HG02973 (cell line): ENCODE results near the gene UQCRC1.

ENCODE experiments used
- ATAC-seq: cut with Tn5 transposase; IDR thresholded peaks from one replicate; pipeline ENCODE4 v1.9.1; 2021; ENCODE audit warnings: moderate library complexity; ENCODE audit not compliant: unreplicated experiment

The UQCRC1 gene

GRCh38 chr3:48609088-48610005 lies at the start of gene UQCRC1:
TSS of gene UQCRC1 (minus strand) at chr3:48609646. CDS start at chr3:48609620, 26 bp downstream.
- ATAC-seq, result peak; percentile 89

- ATAC-seq, result no peak
These were observed 47.4 kb upstream of the UQCRC1 start for GRCh38 chr3:48656841-48657281.

- peak; percentile 39 for ATAC-seq
These were observed 46.8 kb upstream of the UQCRC1 start for GRCh38 chr3:48656061-48656840.

GRCh38 chr3:48655606-48656005 lies 46.2 kb upstream of the UQCRC1 start:
- ATAC-seq, result no peak

- ATAC-seq, result no peak
These were observed 45.6 kb upstream of the UQCRC1 start for GRCh38 chr3:48655063-48655462.

GRCh38 chr3:48652923-48653715 lies 43.7 kb upstream of the UQCRC1 start:
- ATAC-seq, result no peak

GRCh38 chr3:48651771-48652170 lies 42.3 kb upstream of the UQCRC1 start:
- no peak for ATAC-seq

- ATAC-seq, result no peak
These were observed 41.3 kb upstream of the UQCRC1 start for GRCh38 chr3:48650723-48651122.

GRCh38 chr3:48648188-48648850 lies 38.9 kb upstream of the UQCRC1 start:
- no peak for ATAC-seq

- no peak for ATAC-seq
These were observed 38.3 kb upstream of the UQCRC1 start for GRCh38 chr3:48647714-48648113.

- ATAC-seq, result no peak
These were observed 35.7 kb upstream of the UQCRC1 start for GRCh38 chr3:48644898-48645760.

GRCh38 chr3:48642605-48643004 lies 33.2 kb upstream of the UQCRC1 start:
- no peak for ATAC-seq

GRCh38 chr3:48641396-48641795 lies 31.9 kb upstream of the UQCRC1 start:
- ATAC-seq, result no peak

GRCh38 chr3:48639944-48640606 lies 30.6 kb upstream of the UQCRC1 start:
- ATAC-seq, result no peak

- ATAC-seq, result no peak
These were observed 27.9 kb upstream of the UQCRC1 start for GRCh38 chr3:48637305-48637704.

- ATAC-seq, result no peak
These were observed 26.8 kb upstream of the UQCRC1 start for GRCh38 chr3:48636149-48636655.

GRCh38 chr3:48635222-48636021 lies 26.0 kb upstream of the UQCRC1 start, which contains the start of gene SLC26A6:
TSS of gene SLC26A6 (minus strand) at chr3:48635461. CDS start at chr3:48635393, 68 bp downstream.
- ATAC-seq, result peak; percentile 79
